ENCODE measurements around the gene ARID1B.

The ARID1B gene

GRCh38 chr6:157221049-157221816, 444.1 kb downstream of the ARID1B start:
- Histone ChIP-seq H3K36me3 (no peaks in the 10 kb centered on the region), H3K9me3 (no peaks in the 10 kb centered on the region), H3K4me3 (ENCODE audit: low read depth, low read length) (no peak overlapping the region), H3K4me1 (peaks cover 9% of the 10 kb centered on the region; the same call in 1 of the 2 replicates), H3K27me3 (no peaks in the 10 kb centered on the region)
- no peak for TF ChIP-seq CTCF (IDR thresholded peaks at IDR 0.05; ENCODE audit: low read depth, low read length)
- no peak for DNase-seq

- H3K4me1 ChIP-seq: peaks cover 9% of the 10 kb centered on the region; the same call in 1 of the 2 replicates
- H3K36me3 ChIP-seq: no peaks in the 10 kb centered on the region
Measured at GRCh38 chr6:157221817-157222175, 444.6 kb downstream of the ARID1B start.

GRCh38 chr6:157222201-157222981, 445.2 kb downstream of the ARID1B start:
- no peak for DNase-seq
- Histone ChIP-seq H3K27me3 (no peaks in the 10 kb centered on the region), H3K4me3 (ENCODE audit: low read depth, low read length) (no peak overlapping the region), H3K4me1 (peaks cover 9% of the 10 kb centered on the region; the same call in 1 of the 2 replicates), H3K9me3 (no peaks in the 10 kb centered on the region), H3K36me3 (no peaks in the 10 kb centered on the region)
- no peak for TF ChIP-seq CTCF (IDR thresholded peaks at IDR 0.05; ENCODE audit: low read depth, low read length)

More at GRCh38 chr6:157221817-157222175, 444.6 kb downstream of the ARID1B start:
- no peaks in the 10 kb centered on the region for H3K27me3 ChIP-seq
- no peaks in the 10 kb centered on the region for H3K9me3 ChIP-seq
- TF ChIP-seq CTCF (IDR thresholded peaks at IDR 0.05; ENCODE audit: low read depth, low read length): no peak
- no peak for DNase-seq
- H3K4me3 ChIP-seq (ENCODE audit: low read depth, low read length): no peak overlapping the region

- H3K4me1 ChIP-seq: peaks cover 9% of the 10 kb centered on the region; the same call in 1 of the 2 replicates
- no peak overlapping the region for H3K4me3 ChIP-seq (ENCODE audit: low read depth, low read length)
- no peaks in the 10 kb centered on the region for H3K9me3 ChIP-seq
- H3K27me3 ChIP-seq: no peaks in the 10 kb centered on the region
- no peak for TF ChIP-seq CTCF (IDR thresholded peaks at IDR 0.05; ENCODE audit: low read depth, low read length)
- no peak for DNase-seq
- no peaks in the 10 kb centered on the region for H3K36me3 ChIP-seq
Measured at GRCh38 chr6:157223021-157223430, 445.8 kb downstream of the ARID1B start.

GRCh38 chr6:157223511-157223910, 446.3 kb downstream of the ARID1B start:
- H3K4me3 ChIP-seq (ENCODE audit: low read depth, low read length): no peak overlapping the region
- H3K27me3 ChIP-seq: no peaks in the 10 kb centered on the region
- H3K4me1 ChIP-seq: peaks cover 9% of the 10 kb centered on the region; the same call in 1 of the 2 replicates
- no peak for DNase-seq
- no peaks in the 10 kb centered on the region for H3K9me3 ChIP-seq
- no peaks in the 10 kb centered on the region for H3K36me3 ChIP-seq
- TF ChIP-seq CTCF (IDR thresholded peaks at IDR 0.05; ENCODE audit: low read depth, low read length): no peak
